ENCODE data around the gene OSBPL10.

Gene OSBPL10

DNA sequence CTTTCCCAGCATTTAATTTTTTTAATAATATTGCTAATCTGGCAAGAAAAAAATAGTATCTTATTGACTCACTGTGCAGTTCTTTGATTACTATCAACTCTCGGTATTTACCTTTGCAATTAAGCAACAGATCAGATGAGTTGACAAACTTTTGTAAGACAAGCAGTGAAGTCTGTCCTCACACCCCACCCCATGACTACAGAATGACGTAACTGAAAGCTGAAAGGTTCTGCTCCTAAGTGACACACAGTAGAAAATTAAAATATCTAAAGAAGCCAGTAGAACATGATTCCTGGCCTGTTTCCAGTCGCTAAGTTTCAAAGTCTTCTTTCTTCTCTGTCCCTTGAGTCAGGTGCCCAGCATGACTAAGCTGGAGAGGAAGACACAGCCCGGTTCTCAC is 312.8 kb downstream of the OSBPL10 start:
- TF ChIP-seq, protein P1, sequence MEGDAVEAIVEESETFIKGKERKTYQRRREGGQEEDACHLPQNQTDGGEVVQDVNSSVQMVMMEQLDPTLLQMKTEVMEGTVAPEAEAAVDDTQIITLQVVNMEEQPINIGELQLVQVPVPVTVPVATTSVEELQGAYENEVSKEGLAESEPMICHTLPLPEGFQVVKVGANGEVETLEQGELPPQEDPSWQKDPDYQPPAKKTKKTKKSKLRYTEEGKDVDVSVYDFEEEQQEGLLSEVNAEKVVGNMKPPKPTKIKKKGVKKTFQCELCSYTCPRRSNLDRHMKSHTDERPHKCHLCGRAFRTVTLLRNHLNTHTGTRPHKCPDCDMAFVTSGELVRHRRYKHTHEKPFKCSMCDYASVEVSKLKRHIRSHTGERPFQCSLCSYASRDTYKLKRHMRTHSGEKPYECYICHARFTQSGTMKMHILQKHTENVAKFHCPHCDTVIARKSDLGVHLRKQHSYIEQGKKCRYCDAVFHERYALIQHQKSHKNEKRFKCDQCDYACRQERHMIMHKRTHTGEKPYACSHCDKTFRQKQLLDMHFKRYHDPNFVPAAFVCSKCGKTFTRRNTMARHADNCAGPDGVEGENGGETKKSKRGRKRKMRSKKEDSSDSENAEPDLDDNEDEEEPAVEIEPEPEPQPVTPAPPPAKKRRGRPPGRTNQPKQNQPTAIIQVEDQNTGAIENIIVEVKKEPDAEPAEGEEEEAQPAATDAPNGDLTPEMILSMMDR (IDR thresholded peaks at IDR 0.05; ENCODE audit: low read depth, low read length), result no peak
- H3K4me3 ChIP-seq (ENCODE audit: low read depth, low read length), result no peak overlapping the region

DNA sequence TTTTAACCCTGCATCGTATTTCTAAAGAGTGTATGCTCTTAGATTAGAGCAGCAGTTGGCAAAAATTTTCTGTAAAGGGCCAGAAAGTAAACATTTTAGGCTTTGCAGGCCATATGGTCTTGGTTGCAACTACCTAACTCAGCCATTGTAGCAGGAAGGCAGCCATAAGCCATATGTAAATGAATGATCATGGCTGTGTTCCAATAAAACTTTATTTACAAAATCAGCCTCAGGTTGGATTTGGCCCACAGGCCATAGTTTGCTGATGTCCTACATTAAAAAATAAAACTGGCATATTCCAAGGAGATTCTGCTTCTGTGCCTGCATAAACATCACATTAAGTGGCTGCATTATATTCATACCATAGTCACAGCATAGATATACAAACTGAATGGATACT is 313.5 kb downstream of the OSBPL10 start:
- H3K4me3 ChIP-seq (ENCODE audit: low read depth, low read length), result no peak overlapping the region
- TF ChIP-seq, protein P1 (IDR thresholded peaks at IDR 0.05; ENCODE audit: low read depth, low read length), result no peak

DNA sequence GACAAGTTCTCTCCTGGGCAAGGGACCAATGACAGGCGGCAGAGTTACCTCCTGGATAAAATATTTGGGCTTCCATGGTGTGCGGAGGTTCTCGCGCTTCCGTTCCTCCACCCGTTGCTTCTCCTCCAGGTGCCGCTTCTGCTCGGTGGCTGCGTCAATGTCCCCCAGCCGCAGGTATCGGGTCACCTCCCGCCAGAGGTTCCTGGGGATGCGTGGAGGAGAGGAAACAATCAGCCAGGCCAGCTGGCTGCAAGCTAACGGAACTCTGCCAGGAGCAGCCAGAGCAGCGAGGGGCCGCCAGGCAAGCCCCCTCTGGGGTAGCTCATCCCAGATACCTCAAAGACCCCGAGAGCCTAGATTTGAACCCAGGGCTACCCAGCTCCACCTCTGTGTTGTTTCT is 317.0 kb downstream of the OSBPL10 start:
- TF ChIP-seq, protein P1 (IDR thresholded peaks at IDR 0.05; ENCODE audit: low read depth, low read length), result no peak
- no peak overlapping the region for H3K4me3 ChIP-seq (ENCODE audit: low read depth, low read length)

DNA sequence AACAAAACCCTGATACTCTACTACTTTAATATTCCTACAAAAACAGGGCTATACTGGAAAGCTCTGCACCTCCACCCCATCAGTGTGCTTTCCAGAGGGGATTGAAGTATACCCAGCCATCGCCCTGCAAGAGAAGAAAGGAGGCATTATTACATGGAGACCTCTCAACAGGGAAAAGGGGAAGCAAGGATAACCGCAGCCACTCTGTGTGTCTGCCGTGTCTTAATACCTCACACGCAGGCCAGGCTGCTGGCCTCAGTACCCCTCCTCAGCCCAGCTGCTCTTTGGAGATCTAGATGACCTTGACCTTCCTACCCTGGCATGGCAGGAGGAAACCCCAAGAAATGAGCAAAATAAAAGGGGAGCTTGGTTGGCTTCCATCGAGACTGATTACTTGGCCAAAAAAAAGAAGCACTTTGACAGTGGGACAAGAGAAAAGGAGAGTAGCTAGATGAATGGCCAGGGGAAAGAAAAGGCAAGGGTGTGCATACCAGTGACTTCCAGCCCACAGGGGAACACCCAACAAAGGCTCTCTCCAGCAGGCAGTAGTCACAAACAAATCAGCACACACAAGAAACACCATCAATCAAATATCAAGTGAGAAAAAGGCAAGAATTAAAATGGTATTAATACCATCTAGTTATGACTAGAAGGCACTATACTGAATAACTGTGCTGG is 318.9 kb downstream of the OSBPL10 start:
- H3K4me3 ChIP-seq (ENCODE audit: low read depth, low read length), result no peak overlapping the region
- TF ChIP-seq, protein P1 (IDR thresholded peaks at IDR 0.05; ENCODE audit: low read depth, low read length), result no peak

DNA sequence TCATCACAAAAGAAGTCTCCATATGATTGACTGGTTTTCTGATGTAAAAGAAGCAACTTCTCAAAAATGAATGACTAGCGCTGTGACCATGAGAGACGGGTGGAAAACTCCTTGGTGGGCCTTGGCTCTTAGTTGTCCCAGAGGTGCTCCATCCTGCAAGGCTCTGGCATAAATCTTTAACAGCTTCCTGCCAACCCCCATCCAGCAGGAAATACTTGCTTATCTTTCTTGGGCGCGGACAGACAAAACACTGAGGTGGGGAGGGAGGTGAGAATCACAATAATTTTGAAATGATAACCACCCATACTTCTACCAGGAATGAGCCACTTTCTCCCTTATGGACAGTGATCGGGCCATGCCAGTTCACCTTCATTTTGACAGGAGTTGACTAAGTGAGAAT is 319.8 kb downstream of the OSBPL10 start:
- TF ChIP-seq, protein P1 (IDR thresholded peaks at IDR 0.05; ENCODE audit: low read depth, low read length), result no peak
- H3K4me3 ChIP-seq (ENCODE audit: low read depth, low read length), result no peak overlapping the region

DNA sequence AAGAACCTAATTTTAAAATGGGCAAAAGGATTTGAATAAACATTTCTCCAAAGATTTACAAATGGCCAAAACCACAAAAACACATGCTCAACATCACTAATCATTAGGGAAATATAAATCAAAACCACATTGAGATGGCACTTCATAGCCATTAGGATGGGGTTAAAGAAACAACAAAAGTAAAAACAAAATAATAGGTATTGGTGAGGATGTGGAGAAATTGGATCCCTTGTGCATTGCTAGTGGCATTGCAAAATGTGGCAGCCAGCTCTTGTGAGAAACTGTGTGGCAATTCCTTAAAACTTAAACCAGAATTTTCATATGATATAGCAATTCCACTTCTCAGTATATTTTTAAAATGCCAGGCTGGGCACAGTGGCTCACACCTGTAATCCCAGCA is 321.8 kb downstream of the OSBPL10 start:
- H3K4me3 ChIP-seq (ENCODE audit: low read depth, low read length), result no peak overlapping the region
- TF ChIP-seq, protein P1 (IDR thresholded peaks at IDR 0.05; ENCODE audit: low read depth, low read length), result no peak

DNA sequence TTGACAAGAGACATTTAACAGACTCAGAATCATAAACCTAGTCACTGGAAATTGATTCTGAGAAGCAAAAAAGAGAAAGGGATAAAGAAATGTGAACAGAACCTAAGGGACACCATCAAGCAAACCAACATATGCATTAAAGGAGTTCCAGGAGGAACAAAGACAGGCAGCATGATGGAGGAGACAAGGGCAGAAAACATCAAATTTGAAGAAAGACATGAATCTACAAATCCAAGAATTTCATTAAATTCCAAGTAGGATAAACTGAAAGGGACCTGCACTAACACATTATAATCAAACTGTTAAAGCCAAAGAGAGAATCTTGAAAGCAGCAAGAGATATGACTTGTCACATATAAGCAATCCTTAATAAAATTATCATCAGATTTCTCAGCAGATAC is 326.1 kb downstream of the OSBPL10 start:
- TF ChIP-seq, protein P1 (IDR thresholded peaks at IDR 0.05; ENCODE audit: low read depth, low read length), result no peak
- H3K4me3 ChIP-seq (ENCODE audit: low read depth, low read length), result no peak overlapping the region
